Neural cell (in vitro differentiated cells): ENCODE data around the gene WWC2. TPM values are rescaled to one million over a fixed set of nuclear protein-coding genes. Genes with fewer than 3 reads are reported as not detected.

Experiments
- H2AFZ ChIP-seq: fragments of 200-600, 300-800 bp; sonication (generic), shearing (Covaris generic); 2 replicates; pipeline ENCODE4 v1.6.0; 2014; ENCODE audit warnings: low read depth, mild to moderate bottlenecking, antibody characterized with exemption, low read length, moderate library complexity
- H3F3A ChIP-seq: fragments of 200-600 bp; shearing (Covaris generic); 2 replicates; pipeline ENCODE4 v1.6.1; 2016; ENCODE audit warnings: mild to moderate bottlenecking, moderate library complexity, mixed read lengths, antibody characterized with exemption, low read length; ENCODE audit not compliant: insufficient read depth, poor library complexity, severe bottlenecking
- H3K27ac ChIP-seq: fragments of 200-600, 300-800 bp; sonication (generic), shearing (Covaris generic); 2 replicates; pipeline ENCODE4 v1.5.1; 2014; ENCODE audit warnings: mild to moderate bottlenecking, low read length, moderate library complexity
- H3K27me3 ChIP-seq: fragments of 300-800, 200-600 bp; sonication (generic), shearing (Covaris generic); 2 replicates; pipeline ENCODE4 v1.6.0; 2014; ENCODE audit warnings: mild to moderate bottlenecking, low read depth, low read length, moderate library complexity; ENCODE audit not compliant: insufficient read depth
- H3K36me3 ChIP-seq: fragments of 300-800, 200-600 bp; sonication (generic), shearing (Covaris generic); 2 replicates; pipeline ENCODE4 v1.5.1; 2014; ENCODE audit warnings: mild to moderate bottlenecking, antibody characterized with exemption, low read length, moderate library complexity; ENCODE audit not compliant: insufficient read depth
- H3K4me2 ChIP-seq: fragments of 300-800, 200-600 bp; sonication (generic), shearing (Covaris generic); 2 replicates; pipeline ENCODE4 v1.6.0; 2014; ENCODE audit warnings: mild to moderate bottlenecking, low read length
- H3K4me3 ChIP-seq: fragments of 300-800, 200-600 bp; sonication (generic), shearing (Covaris generic); 2 replicates; pipeline ENCODE4 v1.5.1; 2014; ENCODE audit warnings: mild to moderate bottlenecking, low read length, moderate library complexity
- H3K79me2 ChIP-seq: fragments of 200-600 bp; shearing (Covaris generic); replicated peaks from 2 replicates; pipeline ENCODE4 v1.6.0; 2014; ENCODE audit warnings: mild to moderate bottlenecking, low read length, moderate library complexity; ENCODE audit not compliant: insufficient read depth
- H3K9ac ChIP-seq: fragments of 300-800, 200-600 bp; sonication (generic), shearing (Covaris generic); 2 replicates; pipeline ENCODE4 v1.6.1; 2016; ENCODE audit warnings: mild to moderate bottlenecking, low read length, mixed read lengths
- H3K9me2 ChIP-seq: fragments of 200-600 bp; shearing (Covaris generic); 2 replicates; pipeline ENCODE4 v1.6.1; 2016; ENCODE audit warnings: mild to moderate bottlenecking, low read length, mixed read lengths; ENCODE audit not compliant: insufficient read depth
- H3K9me3 ChIP-seq: fragments of 200-600, 300-800 bp; sonication (generic), shearing (Covaris generic); 2 replicates; pipeline ENCODE4 v1.6.1; 2016; ENCODE audit warnings: mild to moderate bottlenecking, mixed run types, low read length, moderate library complexity, mixed read lengths
- H4K20me1 ChIP-seq: fragments of 200-600 bp; shearing (Covaris generic); 2 replicates; pipeline ENCODE4 v1.6.1; 2016; ENCODE audit warnings: mild to moderate bottlenecking, mixed run types; ENCODE audit not compliant: insufficient read depth
- CTCF ChIP-seq: fragments of 450-650 bp; IDR thresholded peaks from 2 replicates; pipeline ENCODE4 v1.5.1; 2014; ENCODE audit warnings: antibody characterized with exemption, mild to moderate bottlenecking, moderate library complexity; ENCODE audit not compliant: poor library complexity, severe bottlenecking
- EP300 ChIP-seq: fragments of 450-650 bp; conservative IDR thresholded peaks from 2 replicates; pipeline ENCODE4 v1.6.1; 2014; ENCODE audit warnings: antibody characterized with exemption, mild to moderate bottlenecking, moderate library complexity; ENCODE audit not compliant: poor library complexity, severe bottlenecking
- EZH2 ChIP-seq: fragments of 200-600, 300-800 bp; shearing (Covaris generic), sonication (generic); IDR thresholded peaks from 2 replicates; pipeline ENCODE4 v1.6.1; 2014; ENCODE audit warnings: antibody characterized with exemption, low read length, borderline replicate concordance, mild to moderate bottlenecking; ENCODE audit not compliant: insufficient read depth, poor library complexity, severe bottlenecking
- MXI1 ChIP-seq: fragments of 450-650 bp; conservative IDR thresholded peaks from 2 replicates; pipeline ENCODE4 v1.6.1; 2014; ENCODE audit warnings: antibody characterized with exemption, mild to moderate bottlenecking; ENCODE audit not compliant: poor library complexity, severe bottlenecking
- POLR2AphosphoS5 ChIP-seq: IDR thresholded peaks from 2 replicates; pipeline ENCODE4 v1.6.1; 2012
- RAD21 ChIP-seq: fragments of 450-650 bp; conservative IDR thresholded peaks from 2 replicates; pipeline ENCODE4 v1.6.1; 2014; ENCODE audit warnings: antibody characterized with exemption, mild to moderate bottlenecking, moderate library complexity
- REST ChIP-seq: IDR thresholded peaks from 2 replicates; pipeline ENCODE4 v1.6.1; 2012; ENCODE audit warnings: borderline replicate concordance
- SMC3 ChIP-seq: fragments of 450-650 bp; conservative IDR thresholded peaks from 2 replicates; pipeline ENCODE4 v1.6.1; 2014; ENCODE audit warnings: antibody characterized with exemption, mild to moderate bottlenecking, moderate library complexity; ENCODE audit not compliant: poor library complexity
- TAF1 ChIP-seq: IDR thresholded peaks from 2 replicates; pipeline ENCODE4 v1.6.1; 2012; ENCODE audit warnings: low read depth
- polyA plus RNA-seq: library from polyadenylated mRNA; depleted of rRNA; stranded (reverse); fragments of >200 nt; gene quantifications from 2 replicates; pipeline ENCODE4 v1.2.3, GENCODE V29; 2014

Gene WWC2
- polyA plus RNA-seq, 1 donor from 2014 or later: 5.7 TPM

GRCh38 chr4:183145773-183146172 is 46.7 kb downstream of the WWC2 start:
- TF ChIP-seq SMC3: no peak
- no peak for TF ChIP-seq EZH2
- no peak for TF ChIP-seq REST
- no peak for TF ChIP-seq MXI1
- TF ChIP-seq POLR2AphosphoS5: no peak
- TF ChIP-seq CTCF: no peak
- TF ChIP-seq TAF1: no peak
- TF ChIP-seq RAD21: no peak
- TF ChIP-seq EP300: no peak

GRCh38 chr4:183146478-183146877 is 47.4 kb downstream of the WWC2 start:
- H3K27me3 ChIP-seq: no peaks in the 10 kb centered on the region
- no peak overlapping the region for H3K9ac ChIP-seq
- no peak overlapping the region for H3K4me3 ChIP-seq
- no peaks in the 10 kb centered on the region for H3F3A ChIP-seq
- no peaks in the 10 kb centered on the region for H3K36me3 ChIP-seq
- H4K20me1 ChIP-seq: no peaks in the 10 kb centered on the region
- no peak overlapping the region for H2AFZ ChIP-seq
- H3K27ac ChIP-seq: no peak overlapping the region
- no peaks in the 10 kb centered on the region for H3K9me3 ChIP-seq
- no peaks in the 10 kb centered on the region for H3K9me2 ChIP-seq
- no peak for TF ChIP-seq EZH2
- TF ChIP-seq SMC3: no peak
- no peak for TF ChIP-seq POLR2AphosphoS5
- no peak for TF ChIP-seq REST
- TF ChIP-seq RAD21: no peak
- no peak overlapping the region for H3K4me2 ChIP-seq
- H3K79me2 ChIP-seq: no peaks in the 10 kb centered on the region

More at GRCh38 chr4:183145773-183146172, 46.7 kb downstream of the WWC2 start:
- Histone ChIP-seq H2AFZ (no peak overlapping the region), H4K20me1 (no peaks in the 10 kb centered on the region), H3K4me3 (no peak overlapping the region), H3K9me3 (no peaks in the 10 kb centered on the region), H3K36me3 (no peaks in the 10 kb centered on the region), H3K79me2 (no peaks in the 10 kb centered on the region), H3F3A (no peaks in the 10 kb centered on the region), H3K27ac (no peak overlapping the region), H3K27me3 (no peaks in the 10 kb centered on the region), H3K9me2 (no peaks in the 10 kb centered on the region), H3K9ac (no peak overlapping the region), H3K4me2 (no peak overlapping the region)
